ENCODE results near the gene KCNH3.

GRCh38 chr12:49503674-49504180 is 35.1 kb upstream of the KCNH3 start:
- TF ChIP-seq EP300 (IDR thresholded peaks at IDR 0.05) (no peak), CTCF (IDR thresholded peaks at IDR 0.05) (no peak), POLR2AphosphoS5 (IDR thresholded peaks at IDR 0.05) (no peak), POLR2A (IDR thresholded peaks at IDR 0.05) (no peak)
